GM20431 (cell line): ENCODE data around the gene TPCN1.
"Not testable (repeated sequence)": the region's sequence is repeated elsewhere in the genome, so short reads cannot be mapped to it uniquely, and the experiment has no call there.

Experiments
- in situ Hi-C: fragments of 300-500 bp; cut with MseI, MboI; formaldehyde crosslinking; loops from one replicate; pipeline ENCODE4 v1.15.0; 2020; ENCODE audit warnings: low sequenced_read_pairs; ENCODE audit not compliant: unreplicated experiment

The TPCN1 gene

DNA sequence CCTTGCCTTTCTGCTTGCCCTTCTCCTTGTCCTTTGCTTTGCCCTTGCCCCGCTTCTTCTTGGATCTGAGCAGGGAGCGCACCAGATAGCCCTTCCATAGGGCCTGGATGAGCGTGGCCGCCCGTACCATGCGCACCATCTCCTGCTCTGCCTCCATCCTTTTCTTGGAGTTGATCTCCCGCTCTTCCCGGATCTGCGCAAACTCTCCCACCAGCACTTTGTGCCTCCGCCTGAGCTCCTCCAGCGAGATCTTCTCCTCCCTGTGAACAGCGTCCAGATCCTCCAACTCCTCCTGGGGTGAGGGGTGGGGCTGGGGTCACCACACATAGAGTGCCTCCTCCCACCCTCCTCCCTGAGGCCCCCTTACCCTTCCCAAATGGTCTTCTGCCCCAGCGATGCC, 25.7 kb upstream of the TPCN1 start:
- in situ Hi-C loops, result no loop called here

DNA sequence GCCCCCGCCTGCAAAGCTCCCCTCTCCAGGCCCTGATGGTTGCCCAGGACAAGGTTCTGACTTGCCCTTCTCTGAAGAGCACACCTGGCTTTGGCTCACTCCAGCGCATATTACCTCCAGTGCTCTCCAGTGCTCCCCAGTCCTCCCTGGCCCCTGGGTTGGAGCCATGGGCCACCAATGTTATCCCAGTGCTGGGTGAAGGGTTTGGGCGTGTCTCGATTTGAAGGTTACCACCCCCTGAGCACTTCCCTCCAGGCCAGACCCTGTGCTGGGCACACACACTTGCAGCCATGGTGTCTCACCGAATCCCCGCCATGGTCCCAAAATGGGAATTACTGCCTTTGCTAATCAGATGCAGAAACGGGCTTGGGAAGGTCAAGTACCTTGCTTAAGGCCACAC, 24.7 kb upstream of the TPCN1 start:
- in situ Hi-C loops, result no loop called here

DNA sequence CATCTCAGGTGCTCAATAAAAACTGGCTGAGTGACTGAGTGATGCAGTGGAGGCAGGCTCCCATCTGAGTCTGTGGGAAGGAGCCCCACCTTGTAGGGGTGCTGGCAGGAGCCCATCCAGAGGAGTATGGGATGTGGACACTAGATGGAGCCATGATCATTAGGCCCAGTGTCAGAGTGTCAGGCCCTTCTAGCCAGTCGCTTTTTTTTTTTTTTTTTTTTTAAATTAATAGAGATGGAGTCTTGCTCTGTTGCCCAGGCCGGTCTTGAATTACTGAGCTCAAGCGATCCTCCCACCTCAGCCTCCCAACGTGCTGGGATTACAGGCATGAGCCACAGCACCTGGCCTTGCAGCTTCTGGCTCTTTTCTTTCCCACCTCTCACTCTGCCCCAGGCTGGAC, 24.3 kb upstream of the TPCN1 start:
- in situ Hi-C loops, result no loop called here

DNA sequence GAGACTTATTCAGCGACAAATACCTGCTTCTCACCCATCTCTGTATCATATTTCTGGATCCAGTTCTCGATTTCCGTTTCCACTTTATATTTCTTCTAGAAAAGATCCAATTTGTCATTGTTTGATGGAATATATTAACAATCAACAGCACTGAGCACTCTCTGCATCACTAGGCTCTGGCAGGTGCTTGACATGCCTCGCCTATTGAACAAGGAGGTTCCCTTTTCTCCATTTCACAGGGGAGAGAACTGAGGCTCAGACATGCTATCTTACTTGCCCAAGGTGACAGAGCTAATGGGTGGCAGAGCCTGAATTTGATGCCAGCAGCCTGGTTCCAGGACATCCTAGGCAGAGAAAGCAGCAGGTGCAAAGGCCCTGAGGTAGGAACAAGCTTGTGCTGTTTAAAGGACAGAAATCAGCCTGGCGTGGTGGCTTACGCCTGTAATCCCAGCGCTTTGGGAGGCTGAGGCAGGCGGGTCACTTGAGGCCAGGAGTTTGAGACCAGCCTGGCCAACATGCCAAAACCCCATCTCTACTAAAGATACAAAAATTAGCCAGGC, 23.7 kb upstream of the TPCN1 start:
- in situ Hi-C loops, result no loop called here

DNA sequence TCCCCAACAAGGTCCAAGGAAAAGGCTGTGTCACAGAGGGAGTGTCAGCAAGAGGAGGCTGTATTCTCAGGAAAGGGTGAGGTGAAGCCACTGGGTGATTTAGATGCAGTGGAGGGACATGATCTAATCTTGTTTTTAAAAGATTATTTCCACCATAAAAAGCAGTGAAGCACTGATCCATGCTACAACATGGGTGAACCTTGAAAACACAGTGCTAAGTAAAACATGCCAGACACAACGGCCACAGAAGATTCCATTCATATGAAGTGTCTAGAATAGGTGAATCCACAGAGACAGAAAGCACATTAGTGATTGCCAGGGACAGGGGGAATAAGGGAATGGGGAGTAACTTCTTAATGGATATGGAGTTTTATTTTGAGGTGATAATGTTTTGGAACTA, 23.0 kb upstream of the TPCN1 start:
- in situ Hi-C loops, result no loop called here

DNA sequence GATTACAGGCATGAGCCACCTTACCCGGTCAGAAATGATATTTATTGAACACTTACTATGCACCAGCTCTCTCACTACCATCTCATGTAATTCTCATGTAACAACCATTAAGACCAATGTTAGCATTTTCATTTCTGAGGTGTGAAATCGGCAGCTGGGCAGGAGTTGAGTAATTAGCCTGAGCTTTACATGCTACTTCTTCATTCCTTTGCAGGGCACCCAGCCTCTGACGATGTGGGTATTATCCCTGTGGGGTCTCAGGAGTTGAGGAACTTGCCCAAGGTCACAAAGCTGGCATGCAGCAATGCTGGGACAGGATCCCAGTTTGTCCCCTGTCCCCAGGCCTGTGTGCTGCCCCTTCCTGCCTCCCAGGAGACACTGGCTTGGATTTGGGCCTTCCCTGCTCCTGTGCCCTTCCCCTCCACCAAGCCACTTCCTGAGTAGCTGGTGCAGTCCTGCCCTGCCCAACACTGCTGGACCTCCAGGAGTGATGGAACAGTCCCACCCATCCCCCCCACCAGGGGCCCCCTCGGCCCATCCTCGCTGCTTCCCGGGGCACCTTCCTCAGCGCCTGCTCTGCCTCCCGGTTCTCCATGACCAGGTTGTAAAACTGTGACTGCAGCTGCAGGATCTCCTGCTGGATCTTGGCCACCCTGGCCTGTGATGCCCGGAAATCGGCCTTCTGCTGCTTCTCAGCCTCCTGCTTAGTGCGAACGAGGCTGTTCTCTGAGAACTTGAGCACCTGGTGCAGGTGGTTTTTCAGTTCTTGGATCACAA, 21.1 kb upstream of the TPCN1 start:
- in situ Hi-C loops, result no loop called here

DNA sequence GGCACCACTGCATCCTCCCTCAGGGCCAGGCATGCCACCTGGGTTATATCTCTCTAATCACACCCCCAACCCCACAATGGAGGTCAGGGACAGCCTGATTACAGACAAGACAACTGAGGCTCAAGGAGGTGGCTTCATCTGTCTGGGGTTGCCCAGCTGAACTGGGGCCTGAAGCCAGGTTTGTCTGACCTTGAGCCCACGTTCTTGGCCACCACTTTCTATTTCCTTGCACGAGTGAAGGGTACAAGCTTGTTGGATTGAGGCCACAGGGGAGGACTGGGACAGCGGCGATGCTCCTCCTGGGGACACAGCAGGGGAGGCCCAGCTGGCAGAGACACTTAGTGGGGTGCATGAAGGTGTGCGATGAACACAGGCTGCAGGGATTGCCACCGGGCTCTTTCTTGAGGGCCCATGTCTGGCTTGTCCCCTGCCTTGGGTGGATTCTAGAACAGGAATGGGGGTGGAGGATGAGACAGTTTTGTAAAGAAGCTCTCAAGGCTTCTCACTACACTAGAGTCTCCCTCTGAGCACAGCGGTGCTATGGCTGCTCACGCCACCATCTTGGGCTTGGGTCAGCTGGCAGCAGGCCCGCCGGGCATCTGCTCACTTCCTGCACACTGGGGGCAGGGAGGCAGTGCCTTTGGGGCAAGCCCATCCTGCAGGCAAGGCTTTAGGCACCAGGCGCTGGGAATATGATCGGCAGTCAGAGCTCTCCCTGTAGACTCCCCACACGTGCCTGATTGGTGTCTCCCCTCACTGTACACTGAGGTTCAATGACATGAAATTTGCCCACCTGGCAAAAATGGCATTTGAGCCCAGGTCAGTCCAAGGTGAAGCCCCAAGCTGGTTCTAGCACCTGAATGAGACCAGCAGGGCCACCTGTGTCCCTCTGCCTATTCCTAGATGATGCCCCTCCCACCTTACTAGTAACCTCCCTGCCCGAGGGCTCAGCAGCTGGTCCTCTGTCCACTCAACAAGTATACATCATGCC, 19.8 kb upstream of the TPCN1 start:
- in situ Hi-C loops, result no loop called here

DNA sequence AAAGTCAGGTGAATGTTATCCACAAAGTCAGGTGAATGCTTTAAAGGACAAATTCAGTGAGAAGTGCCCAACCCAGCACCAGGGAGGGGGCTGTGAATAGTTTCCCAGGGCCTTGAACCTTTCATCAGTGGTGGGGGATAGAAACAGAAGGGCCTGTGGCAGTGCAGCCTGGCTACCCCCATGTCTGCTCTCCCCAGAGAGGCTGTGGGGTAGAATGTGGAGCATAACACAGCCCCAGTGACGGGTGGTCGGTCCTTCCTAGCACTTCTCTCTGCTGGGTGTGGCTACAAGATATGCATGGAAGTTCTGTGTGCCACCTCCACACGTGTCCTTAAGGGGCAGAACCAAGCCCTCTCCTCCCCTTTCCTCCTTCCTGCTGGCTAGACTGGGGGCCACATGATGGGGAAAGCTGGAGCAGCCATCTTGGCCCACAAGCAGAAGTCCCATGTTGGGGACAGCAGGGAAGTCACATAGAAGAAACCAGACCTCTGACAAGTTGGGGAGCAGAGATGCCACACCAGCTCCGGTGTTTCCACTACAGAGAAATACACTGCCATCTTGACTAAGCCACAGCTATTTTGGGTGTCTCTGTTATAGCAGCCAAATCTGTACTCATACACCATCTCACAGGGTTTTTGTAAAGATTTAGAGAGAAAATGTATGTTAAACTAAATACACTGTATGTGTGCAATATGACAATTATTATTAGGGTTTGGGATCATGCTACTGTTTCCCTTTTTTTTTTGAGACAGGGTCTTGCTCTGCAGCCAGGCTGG, 18.8 kb upstream of the TPCN1 start:
- in situ Hi-C loops, result no loop called here

DNA sequence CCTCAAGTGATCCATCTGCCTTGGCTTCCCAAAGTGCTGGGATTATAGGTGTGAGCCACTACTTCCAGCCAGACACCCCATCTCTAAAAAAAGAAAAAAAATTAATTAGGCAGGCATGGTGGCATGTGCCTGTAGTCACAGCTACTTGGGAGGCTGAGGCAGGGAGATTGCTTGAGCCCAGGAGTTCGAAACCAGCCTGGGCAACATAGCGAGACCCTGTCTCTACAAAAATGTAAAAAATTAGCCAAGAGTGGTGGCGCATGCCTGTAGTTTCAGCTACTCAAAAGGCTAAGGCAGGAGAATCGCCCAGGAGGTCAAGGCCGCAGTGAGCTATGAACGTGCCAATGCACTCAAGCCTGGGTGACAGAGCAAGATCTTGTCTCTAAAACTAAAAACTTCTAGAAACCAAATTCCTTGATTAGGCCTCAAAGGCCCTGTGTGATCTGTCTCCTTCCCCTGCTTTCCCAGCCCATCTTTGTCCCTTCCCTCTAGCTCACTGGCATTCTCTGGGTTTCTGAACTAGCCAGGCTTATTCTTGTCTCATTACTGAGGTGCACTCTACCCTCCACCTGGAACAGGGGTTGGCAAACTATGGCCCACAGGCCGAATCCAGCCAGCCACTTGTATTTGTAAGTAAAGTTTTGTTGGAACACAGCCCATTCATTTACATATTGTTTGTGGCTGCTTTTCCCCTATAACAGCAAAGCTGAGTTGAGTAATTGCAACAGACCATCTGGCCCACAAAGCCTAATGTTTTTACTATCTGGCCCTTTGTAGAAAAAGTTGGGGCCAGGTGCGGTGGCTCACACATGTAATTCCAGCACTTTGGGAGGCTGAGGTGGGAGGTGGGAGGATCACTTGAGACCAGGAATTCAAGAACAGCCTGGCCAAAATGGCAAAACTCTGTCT, 17.2 kb upstream of the TPCN1 start:
- in situ Hi-C loops, result no loop called here

DNA sequence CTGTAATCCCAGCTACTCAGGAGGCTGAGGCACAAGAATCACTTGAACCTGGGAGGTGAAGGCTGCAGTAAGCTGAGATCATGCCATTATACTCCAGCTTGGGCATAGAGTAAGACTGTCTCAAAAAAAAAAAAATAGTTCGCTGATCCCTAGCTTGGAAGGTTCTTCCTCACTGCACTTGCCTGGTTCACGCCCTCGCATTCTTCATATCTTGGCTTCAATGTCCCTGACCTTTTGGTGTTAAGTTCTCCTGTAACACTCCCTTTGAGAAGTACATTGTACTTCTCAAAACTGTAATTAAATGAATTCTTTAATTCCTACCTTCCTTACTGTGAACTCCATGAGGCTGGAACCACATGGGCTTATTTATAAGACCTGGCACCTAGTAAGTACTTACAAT, 16.5 kb upstream of the TPCN1 start:
- in situ Hi-C loops, result no loop called here

DNA sequence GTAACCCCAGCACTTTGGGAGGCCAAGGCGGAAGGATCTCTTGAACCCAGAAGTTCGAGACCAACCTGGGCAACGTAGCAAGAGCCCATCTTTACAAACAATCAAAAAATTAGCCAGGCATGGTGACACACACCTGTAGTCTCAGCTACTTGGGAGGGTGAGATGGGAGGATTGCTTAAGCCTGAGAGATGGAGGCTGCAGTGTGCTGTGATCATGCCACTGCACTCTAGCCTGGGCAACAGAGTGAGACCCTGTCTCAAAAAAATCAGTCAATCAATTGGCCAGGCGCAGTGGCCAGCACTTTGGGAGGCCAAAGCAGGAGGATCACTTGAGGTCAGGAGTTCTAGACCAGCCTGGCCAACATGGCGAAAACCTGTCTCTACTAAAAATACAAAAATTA, 14.5 kb upstream of the TPCN1 start:
- in situ Hi-C loops, result not testable (repeated sequence)

DNA sequence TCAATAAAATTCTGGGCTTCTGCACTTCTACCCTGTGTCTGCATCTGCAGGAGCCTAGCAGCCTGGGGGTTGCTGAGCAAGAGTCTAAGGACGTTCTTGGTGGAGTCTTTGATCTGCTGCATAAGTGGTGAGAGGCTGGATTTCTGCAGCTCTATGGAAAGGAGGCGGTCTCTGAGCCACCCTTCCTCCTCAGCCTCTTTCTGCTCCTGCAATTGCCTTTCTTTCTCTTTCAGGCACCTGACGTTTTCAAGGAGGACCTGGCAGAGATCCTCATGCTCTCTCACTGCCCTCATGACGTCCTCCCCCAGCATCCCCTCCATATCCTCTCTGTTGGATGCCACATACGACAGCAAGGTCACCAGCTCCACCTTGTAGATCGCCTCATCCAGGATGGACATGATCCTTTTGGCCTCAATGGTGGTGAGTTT, 13.6 kb upstream of the TPCN1 start:
- in situ Hi-C loops, result no loop called here

DNA sequence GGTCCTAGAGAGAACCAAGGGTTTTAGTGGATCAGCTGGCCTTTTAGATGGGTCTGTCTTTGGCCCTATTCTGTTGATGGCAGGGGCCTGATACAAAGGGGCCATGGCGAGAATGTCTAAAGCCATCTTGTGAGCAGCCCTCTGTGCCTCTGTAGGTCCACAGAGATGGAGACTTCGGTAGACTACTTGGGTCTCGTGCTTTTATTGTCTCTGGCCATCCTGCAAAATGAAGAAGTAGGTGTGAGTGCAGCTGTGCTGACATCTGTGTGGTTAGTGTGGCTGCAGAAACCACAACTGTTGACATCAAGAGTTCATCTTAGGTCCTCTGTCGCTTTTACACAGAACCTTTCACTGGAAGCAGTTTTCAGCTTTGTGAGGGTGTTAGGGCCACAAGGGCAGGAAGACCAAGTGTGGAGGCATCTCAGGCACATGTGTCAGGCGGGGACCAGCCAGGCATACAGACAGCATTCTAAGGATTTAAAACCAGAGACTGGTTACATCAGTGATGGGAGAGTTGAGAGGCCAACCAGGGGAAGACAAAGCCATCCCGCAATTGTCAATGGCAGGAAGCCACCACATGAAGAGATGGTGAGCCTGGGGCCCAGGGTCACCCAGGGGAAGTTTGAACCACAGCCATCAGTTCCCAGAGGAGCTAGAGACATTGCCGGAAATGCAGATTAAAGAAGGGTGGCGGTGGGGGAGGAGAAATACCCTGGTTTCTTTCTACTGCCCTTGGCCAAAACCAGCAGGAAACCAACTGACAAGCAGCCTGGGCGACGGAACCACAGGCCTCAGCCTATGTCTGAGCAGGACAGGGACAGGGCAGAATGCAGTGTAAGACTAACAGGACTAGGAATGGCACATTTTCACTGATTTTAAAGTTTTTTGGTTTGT, 13.0 kb upstream of the TPCN1 start:
- in situ Hi-C loops, result no loop called here

DNA sequence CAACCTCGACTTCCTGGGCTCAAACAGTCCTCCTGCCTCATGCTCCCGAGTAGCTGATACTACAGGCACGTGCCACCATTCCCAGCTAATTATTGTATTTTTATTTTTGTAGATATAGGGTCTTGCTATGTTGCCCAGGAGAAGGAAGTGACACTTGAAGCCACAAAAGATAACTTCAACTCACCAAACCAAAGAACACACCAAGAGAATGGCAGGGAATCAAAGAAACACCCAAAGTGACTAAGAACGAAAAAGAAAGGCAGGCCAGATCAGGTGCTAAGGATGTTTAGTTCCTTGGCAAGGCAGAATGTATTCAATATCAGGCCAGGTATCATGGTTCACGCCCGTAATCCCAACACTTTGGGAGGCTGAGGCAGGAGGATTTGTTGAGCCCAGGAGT, 10.1 kb upstream of the TPCN1 start:
- in situ Hi-C loops, result no loop called here

DNA sequence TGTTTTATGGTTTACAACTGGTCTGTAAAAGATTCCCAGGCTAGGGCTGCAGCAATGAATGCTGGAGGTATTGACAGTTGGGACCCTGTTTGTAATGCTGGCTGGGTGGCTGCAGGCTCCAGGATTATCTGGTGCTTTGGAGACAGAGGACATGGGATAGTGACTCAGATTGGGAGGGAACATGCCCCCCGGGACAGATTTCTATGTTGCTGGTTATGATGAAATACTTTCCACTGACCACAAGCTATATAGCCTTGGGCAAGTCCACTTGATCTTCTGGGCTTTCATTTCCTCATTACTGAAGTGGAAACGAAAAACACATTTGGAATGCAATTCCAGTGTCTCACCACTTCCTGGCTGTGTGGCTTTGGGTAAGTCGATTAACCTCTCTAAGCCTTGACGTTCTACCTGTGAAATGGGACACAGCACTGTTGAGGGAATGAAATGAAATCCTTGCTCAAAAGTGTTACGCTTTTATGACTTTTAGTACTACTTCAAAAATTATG, 6.3 kb upstream of the TPCN1 start:
- in situ Hi-C loops, result no loop called here

DNA sequence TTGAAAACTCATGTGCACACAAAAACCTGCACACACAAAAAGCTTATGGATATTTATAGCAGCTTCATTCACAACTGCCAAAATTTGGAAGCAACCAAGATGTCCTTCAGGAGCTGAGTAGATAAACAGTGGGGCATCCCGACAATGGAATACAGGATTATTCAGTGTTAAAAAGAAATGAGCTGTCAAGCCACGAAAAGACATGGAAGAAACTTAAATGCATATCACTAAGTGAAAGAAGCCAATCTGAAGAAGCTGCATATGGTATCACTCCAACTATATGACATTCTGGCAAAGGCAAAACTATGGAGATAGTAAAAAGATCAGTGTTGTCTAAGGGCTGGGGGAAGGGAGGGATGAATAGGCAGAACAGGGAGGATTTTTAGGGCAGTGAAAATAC, 5.2 kb upstream of the TPCN1 start:
- in situ Hi-C loops, result no loop called here

DNA sequence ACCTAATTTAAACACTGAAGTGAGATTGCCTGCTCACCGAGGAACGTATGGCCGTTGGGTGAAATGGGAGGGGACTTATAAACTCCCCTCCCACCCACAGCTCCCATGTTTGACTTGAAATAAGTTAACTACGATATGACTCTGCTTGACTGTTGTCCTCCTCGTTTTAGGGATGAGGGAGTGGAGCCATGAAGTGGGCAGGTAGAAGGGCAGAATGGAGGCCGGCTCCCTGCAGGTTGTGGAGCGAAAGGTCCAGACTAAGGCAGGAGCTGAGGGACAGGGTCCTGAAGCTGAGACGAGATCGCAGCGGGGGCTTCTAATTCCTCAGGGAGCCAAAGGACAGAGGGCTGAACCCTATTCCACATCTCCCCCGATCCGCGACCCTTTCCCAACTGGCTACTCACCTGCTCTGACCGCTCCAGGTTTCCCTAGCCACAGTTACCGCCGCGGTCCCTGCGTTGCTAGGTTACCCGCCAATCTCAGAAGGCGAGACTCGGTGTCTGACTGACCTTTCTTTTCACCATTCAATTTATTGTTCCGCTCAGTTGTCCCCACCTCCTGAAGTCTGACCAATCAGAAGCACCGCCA, 577 bp upstream of the TPCN1 start:
- in situ Hi-C loops, result no loop called here
